ENCODE results near the gene FUOM. TPM values are rescaled to one million over a fixed set of nuclear protein-coding genes. Genes with fewer than 3 reads are reported as not detected.

The FUOM gene
- total and polyA plus RNA-seq, 10 of the 15 experiments (the other 5 are each of a cell fraction or from before 2014, with no cell fraction given): 1.8 to 41.7 (median 25.6) TPM

DNA sequence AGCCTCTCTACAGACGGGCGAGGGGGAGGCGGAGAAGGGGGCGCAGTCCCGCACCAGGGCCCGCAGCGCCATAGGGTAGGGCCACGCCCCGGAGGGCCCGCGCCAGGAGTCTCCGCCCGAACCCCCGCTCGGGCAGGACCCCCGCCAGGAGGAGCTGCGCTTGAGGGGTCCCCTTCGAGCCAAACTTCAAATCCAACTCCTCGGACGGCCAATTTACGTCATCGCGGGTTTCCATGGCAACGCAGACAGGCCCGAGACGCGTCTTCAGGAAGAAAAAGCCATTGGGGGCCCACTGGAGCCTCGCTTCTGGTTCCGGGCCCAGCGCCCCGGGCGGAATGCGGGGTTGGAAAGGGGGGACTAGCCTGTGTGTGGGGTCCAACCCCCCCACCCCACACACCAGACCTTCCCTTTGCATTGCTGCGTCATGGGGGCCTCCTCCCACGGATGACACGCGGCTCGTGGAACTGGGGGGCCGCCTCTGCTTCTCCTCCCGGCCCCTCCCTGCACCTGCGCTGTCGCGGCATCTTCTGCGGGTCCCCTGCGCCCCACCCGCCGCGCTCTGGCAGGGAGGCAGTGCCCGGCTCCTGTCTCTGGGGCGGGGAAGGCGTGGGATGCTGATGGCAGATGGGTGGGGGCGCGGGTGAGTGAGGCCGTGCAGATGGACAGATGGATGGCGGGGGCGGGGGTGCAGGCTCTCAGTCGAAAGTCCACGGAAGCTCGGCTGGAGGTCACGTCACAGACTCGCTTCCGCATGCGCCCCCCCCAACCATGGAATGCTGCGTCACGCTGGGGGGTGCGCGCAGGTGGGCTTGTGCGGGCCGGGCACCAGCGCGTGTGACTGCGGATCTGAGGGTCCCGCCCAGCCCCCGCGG lies 22.3 kb downstream of the FUOM start:
- Histone ChIP-seq H3K4me2 (ENCODE audit: control insufficient read depth, insufficient read depth) (0 out of 2 replicates have a peak overlapping the region, but pooled peaks have one; percentile 2), H3K27ac (ENCODE audit: control insufficient read depth, insufficient read depth) (no peak overlapping the region), H4K20me1 (ENCODE audit: control insufficient read depth, insufficient read depth) (no peaks in the 10 kb centered on the region), H3K27me3 (replicated peaks in 1 of 2; ENCODE audit: control insufficient read depth in 2 of 2, insufficient read depth in 2 of 2, low read length in 1 of 2) (peaks cover 5 to 12% of the 10 kb centered on the region in 2 experiments), H3K36me3 (ENCODE audit: control insufficient read depth in 2 of 2, insufficient read depth in 2 of 2, low read length in 1 of 2) (no peaks in the 10 kb centered on the region), H3K79me2 (ENCODE audit: control insufficient read depth, insufficient read depth, low read length) (no peaks in the 10 kb centered on the region), H3K9me3 (replicated peaks; ENCODE audit: control insufficient read depth, insufficient read depth, low read length) (no peaks in the 10 kb centered on the region; the same call in 2 of the 3 replicates), H3K9ac (ENCODE audit: control insufficient read depth, insufficient read depth, low read length) (no peak overlapping the region), H3K4me3 (no peak overlapping the region), H3K4me1 (ENCODE audit: control insufficient read depth, insufficient read depth, low read length) (no peaks in the 10 kb centered on the region), H2AFZ (ENCODE audit: control insufficient read depth, low read depth, low read length) (no peak overlapping the region)
- BruUV-seq (replicated peaks): no TSS peak
- 7% methylated on average over 47 of the region's 75 CpGs for WGBS (ENCODE audit: insufficient coverage, insufficient replicate concordance, low lambda C conversion rate, missing lambda C conversion rate)
- ATAC-seq (peak; percentile 64), DNase-seq (ENCODE audit: low read depth, low spot score) (no peak), FAIRE-seq (no peak)
- ChIA-PET RAD21 (ENCODE audit: unreplicated experiment) (no interaction called here), POLR2A (no interaction called here), CTCF (no interaction called here), SMC1A (ENCODE audit: uncharacterized antibody, unreplicated experiment) (no interaction called here)
- TF ChIP-seq MYB (IDR thresholded peaks at IDR 0.05; ENCODE audit: borderline replicate concordance, low read depth, low read length): no peak
- TF ChIP-seq RCOR1 (conservative IDR thresholded peaks at IDR 0.05; ENCODE audit: low read depth, low read length): no peak
- TF ChIP-seq LARP7 (IDR thresholded peaks at IDR 0.05): 0 out of 2 replicates have a peak, but pooled peaks have one; percentile 18
- TF ChIP-seq ZBED1 (IDR thresholded peaks at IDR 0.05; ENCODE audit: borderline replicate concordance): no peak
- peak; percentile 92 for TF ChIP-seq BMI1 (IDR thresholded peaks at IDR 0.05; ENCODE audit: borderline replicate concordance)
- TF ChIP-seq MEF2B (IDR thresholded peaks at IDR 0.05; ENCODE audit: partially characterized antibody, poor library complexity, severe bottlenecking): peak; percentile 16
- in situ Hi-C loops (cut with MboI): no loop called here
- intact Hi-C loops (cut with micrococcal nuclease; ENCODE audit: unreplicated experiment): no loop called here
